ENCODE results near the gene MRC1.

Gene MRC1

DNA sequence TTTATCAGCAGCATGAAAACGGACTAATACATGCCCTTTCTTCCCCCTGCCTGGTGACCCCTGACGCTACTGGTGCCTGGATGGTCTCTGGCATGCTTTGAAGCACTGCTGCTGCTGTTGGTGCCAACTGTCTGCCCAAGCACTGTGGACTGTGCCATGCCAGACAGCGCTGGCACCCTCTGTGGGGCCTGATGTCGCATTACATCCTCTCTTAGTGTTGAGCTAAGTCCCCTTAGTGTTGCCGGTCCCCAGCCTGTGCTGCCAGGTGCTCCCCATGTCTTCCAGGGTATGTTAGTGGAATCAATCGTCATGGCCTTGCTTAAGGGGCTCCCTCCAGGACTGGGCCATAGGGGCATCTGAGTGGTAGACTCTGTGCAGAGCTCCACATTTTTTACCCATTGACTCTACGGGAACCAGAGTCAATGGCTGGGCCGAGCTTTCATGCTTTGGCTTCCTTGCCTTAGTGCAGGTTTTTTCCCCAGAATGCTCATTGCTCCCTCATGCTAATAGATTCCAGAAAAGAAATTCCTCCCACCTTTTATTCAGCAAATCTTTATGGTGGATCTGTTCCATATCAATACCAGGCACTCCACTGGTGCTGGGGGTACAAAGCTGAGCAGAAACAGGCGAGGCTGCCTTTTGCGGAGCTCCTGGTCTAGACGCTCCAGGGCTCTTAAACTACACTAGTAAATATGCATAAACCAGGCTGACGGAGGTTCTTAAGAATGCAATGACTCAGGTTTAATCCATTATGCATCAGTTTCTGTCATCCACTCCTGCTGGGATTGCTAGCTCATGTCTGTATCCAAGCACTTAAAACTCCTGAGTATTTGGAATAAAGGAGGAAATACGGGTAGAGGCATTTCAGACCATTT lies 21.8 kb upstream of the MRC1 start (continued):
- TF ChIP-seq ZNF707 (tag by site-specific recombination; IDR thresholded peaks at IDR 0.05): no peak
- TF ChIP-seq, protein P1, sequence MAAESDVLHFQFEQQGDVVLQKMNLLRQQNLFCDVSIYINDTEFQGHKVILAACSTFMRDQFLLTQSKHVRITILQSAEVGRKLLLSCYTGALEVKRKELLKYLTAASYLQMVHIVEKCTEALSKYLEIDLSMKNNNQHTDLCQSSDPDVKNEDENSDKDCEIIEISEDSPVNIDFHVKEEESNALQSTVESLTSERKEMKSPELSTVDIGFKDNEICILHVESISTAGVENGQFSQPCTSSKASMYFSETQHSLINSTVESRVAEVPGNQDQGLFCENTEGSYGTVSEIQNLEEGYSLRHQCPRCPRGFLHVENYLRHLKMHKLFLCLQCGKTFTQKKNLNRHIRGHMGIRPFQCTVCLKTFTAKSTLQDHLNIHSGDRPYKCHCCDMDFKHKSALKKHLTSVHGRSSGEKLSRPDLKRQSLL (tag by site-specific recombination; IDR thresholded peaks at IDR 0.05): no peak

DNA sequence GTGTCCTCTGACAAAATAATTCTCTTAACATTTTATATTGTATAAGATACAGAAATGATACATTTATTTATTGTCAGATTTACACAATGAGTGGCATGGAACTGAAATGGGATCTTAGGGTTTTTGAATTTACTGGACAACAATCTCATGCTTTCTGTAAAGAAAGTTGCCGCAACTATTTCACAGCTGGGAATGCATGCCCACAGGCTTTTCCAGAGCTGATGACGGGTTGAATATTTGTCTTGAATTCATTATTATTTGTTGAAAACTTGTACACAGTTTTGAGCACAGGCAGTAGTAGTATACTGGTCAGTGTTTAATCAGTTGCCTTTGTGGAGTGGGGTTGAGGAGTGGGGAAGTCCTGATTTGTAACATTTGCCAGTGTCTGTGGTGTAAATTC lies 20.5 kb upstream of the MRC1 start:
- Histone ChIP-seq H3K36me3 (ENCODE audit: control insufficient read depth in 2 of 2, insufficient read depth in 1 of 2, low read length in 2 of 2) (no peaks in the 10 kb centered on the region), H3K27ac (ENCODE audit: extremely low read depth, low read depth, low read length) (no peak overlapping the region), H3K4me3 (ENCODE audit: low read depth, low read length) (no peak overlapping the region), H3K9me3 (ENCODE audit: control insufficient read depth, insufficient read depth, low read depth, low read length) (no peaks in the 10 kb centered on the region), H3K4me1 (ENCODE audit: control insufficient read depth, insufficient read depth, low read length) (no peaks in the 10 kb centered on the region)
- CTCF ChIA-PET: interaction anchor here (0.6 kb wide), 1 partner anchor 1706 kb away, joined by 5 read pairs; no protein-coding TSS in a partner anchor
- TF ChIP-seq ZIC2 (tag by site-specific recombination; IDR thresholded peaks at IDR 0.05) (no peak), ZNF324 (tag by site-specific recombination; IDR thresholded peaks at IDR 0.05) (no peak), ZNF596 (tag by site-specific recombination; IDR thresholded peaks at IDR 0.05) (no peak), SP3 (tag by site-specific recombination; IDR thresholded peaks at IDR 0.05) (no peak), GLI4 (tag by site-specific recombination; IDR thresholded peaks at IDR 0.05) (no peak), ZBTB8A (tag by site-specific recombination; IDR thresholded peaks at IDR 0.05) (no peak), MYNN (tag by site-specific recombination; IDR thresholded peaks at IDR 0.05; ENCODE audit: borderline replicate concordance) (no peak), ZBTB17 (tag by site-specific recombination; IDR thresholded peaks at IDR 0.05) (no peak), ZNF416 (tag by site-specific recombination; IDR thresholded peaks at IDR 0.05) (no peak), ZNF830 (tag by site-specific recombination; IDR thresholded peaks at IDR 0.05; ENCODE audit: low read depth) (no peak), SCRT1 (tag by site-specific recombination; IDR thresholded peaks at IDR 0.05; ENCODE audit: borderline replicate concordance) (no peak), ZNF248 (tag by site-specific recombination; IDR thresholded peaks at IDR 0.05) (no peak), ZNF600 (tag by site-specific recombination; IDR thresholded peaks at IDR 0.05) (no peak), ZNF132 (tag by site-specific recombination; IDR thresholded peaks at IDR 0.05; ENCODE audit: borderline replicate concordance) (no peak), ZSCAN16 (tag by site-specific recombination; IDR thresholded peaks at IDR 0.05) (no peak), ZNF37A (tag by site-specific recombination; IDR thresholded peaks at IDR 0.05) (no peak)
- TF ChIP-seq, protein P2, sequence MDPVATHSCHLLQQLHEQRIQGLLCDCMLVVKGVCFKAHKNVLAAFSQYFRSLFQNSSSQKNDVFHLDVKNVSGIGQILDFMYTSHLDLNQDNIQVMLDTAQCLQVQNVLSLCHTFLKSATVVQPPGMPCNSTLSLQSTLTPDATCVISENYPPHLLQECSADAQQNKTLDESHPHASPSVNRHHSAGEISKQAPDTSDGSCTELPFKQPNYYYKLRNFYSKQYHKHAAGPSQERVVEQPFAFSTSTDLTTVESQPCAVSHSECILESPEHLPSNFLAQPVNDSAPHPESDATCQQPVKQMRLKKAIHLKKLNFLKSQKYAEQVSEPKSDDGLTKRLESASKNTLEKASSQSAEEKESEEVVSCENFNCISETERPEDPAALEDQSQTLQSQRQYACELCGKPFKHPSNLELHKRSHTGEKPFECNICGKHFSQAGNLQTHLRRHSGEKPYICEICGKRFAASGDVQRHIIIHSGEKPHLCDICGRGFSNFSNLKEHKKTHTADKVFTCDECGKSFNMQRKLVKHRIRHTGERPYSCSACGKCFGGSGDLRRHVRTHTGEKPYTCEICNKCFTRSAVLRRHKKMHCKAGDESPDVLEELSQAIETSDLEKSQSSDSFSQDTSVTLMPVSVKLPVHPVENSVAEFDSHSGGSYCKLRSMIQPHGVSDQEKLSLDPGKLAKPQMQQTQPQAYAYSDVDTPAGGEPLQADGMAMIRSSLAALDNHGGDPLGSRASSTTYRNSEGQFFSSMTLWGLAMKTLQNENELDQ (tag by site-specific recombination; IDR thresholded peaks at IDR 0.05; ENCODE audit: low read depth): no peak
- TF ChIP-seq, protein P3, sequence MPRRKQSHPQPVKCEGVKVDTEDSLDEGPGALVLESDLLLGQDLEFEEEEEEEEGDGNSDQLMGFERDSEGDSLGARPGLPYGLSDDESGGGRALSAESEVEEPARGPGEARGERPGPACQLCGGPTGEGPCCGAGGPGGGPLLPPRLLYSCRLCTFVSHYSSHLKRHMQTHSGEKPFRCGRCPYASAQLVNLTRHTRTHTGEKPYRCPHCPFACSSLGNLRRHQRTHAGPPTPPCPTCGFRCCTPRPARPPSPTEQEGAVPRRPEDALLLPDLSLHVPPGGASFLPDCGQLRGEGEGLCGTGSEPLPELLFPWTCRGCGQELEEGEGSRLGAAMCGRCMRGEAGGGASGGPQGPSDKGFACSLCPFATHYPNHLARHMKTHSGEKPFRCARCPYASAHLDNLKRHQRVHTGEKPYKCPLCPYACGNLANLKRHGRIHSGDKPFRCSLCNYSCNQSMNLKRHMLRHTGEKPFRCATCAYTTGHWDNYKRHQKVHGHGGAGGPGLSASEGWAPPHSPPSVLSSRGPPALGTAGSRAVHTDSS (tag by site-specific recombination; IDR thresholded peaks at IDR 0.05): no peak
- TF ChIP-seq, protein P4, sequence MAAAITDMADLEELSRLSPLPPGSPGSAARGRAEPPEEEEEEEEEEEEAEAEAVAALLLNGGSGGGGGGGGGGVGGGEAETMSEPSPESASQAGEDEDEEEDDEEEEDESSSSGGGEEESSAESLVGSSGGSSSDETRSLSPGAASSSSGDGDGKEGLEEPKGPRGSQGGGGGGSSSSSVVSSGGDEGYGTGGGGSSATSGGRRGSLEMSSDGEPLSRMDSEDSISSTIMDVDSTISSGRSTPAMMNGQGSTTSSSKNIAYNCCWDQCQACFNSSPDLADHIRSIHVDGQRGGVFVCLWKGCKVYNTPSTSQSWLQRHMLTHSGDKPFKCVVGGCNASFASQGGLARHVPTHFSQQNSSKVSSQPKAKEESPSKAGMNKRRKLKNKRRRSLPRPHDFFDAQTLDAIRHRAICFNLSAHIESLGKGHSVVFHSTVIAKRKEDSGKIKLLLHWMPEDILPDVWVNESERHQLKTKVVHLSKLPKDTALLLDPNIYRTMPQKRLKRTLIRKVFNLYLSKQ (tag by site-specific recombination; IDR thresholded peaks at IDR 0.05; ENCODE audit: borderline replicate concordance): no peak
- TF ChIP-seq, protein P5, sequence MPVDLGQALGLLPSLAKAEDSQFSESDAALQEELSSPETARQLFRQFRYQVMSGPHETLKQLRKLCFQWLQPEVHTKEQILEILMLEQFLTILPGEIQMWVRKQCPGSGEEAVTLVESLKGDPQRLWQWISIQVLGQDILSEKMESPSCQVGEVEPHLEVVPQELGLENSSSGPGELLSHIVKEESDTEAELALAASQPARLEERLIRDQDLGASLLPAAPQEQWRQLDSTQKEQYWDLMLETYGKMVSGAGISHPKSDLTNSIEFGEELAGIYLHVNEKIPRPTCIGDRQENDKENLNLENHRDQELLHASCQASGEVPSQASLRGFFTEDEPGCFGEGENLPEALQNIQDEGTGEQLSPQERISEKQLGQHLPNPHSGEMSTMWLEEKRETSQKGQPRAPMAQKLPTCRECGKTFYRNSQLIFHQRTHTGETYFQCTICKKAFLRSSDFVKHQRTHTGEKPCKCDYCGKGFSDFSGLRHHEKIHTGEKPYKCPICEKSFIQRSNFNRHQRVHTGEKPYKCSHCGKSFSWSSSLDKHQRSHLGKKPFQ (tag by site-specific recombination; IDR thresholded peaks at IDR 0.05): no peak
- POLR2A ChIA-PET: no interaction called here

Data from HEK293 (cell line).